GM12878 (cell line): ENCODE data around the gene TMOD2. TPM values are rescaled to one million over a fixed set of nuclear protein-coding genes. Genes with fewer than 3 reads are reported as not detected.

ENCODE experiments used
- ATAC-seq: fragments of 200-7000 bp; cut with Tn5 transposase; 3 replicates; pipeline ENCODE4 v1.9.1; 2020; ENCODE audit warnings: mild to moderate bottlenecking, moderate library complexity
- BruUV-seq: library from RNA; stranded (reverse); fragments of 400-500 nt; replicated peaks from 2 replicates; lab custom pipeline; 2021; lab: Mats Ljungman, UMichigan
- CTCF ChIA-PET: fragments of 300-600 bp; sonication (Branson Sonifier 250); formaldehyde crosslinking; extraction: SDS; loops from one replicate; lab custom pipeline; 2021; ENCODE audit warnings: inconsistent platforms; lab: Yijun Ruan, JAX
- POLR2A ChIA-PET: fragments of 350-600 bp; formaldehyde crosslinking; extraction: SDS; loops from one replicate; lab custom pipeline; 2021; ENCODE audit warnings: inconsistent platforms; lab: Charles Lee
- RAD21 ChIA-PET: fragments of 300-600 bp; sonication (Branson Sonifier 250); formaldehyde crosslinking; loops from one replicate; lab custom pipeline; 2023; ENCODE audit warnings: antibody characterized with exemption; ENCODE audit not compliant: unreplicated experiment; lab: Charles Lee
- SMC1A ChIA-PET: fragments of 300-600 bp; sonication (Branson Sonifier 250); formaldehyde crosslinking; loops from one replicate; lab custom pipeline; 2023; ENCODE audit not compliant: unreplicated experiment, uncharacterized antibody; lab: Charles Lee
- DNase-seq: peaks from one replicate; pipeline ENCODE4 v3.0.0-alpha.2; 2011; ENCODE audit warnings: low read depth, low spot score
- FAIRE-seq: peaks from 3 replicates; lab custom pipeline; 2011; peaks lifted over from hg19 to GRCh38; lab: Jason Lieb, UNC
- H2AFZ ChIP-seq: 2 replicates; pipeline ENCODE4 v1.6.0; 2011; ENCODE audit warnings: low read depth, low read length, control low read depth; ENCODE audit not compliant: control insufficient read depth
- H3K27ac ChIP-seq: 2 replicates; pipeline ENCODE4 v1.5.1; 2011; ENCODE audit warnings: control low read depth; ENCODE audit not compliant: control insufficient read depth, insufficient read depth
- H3K27me3 ChIP-seq, 2 experiments: replicated peaks in 1 of 2; 2 replicates each; pipeline versions ENCODE4 v1.6.0 to v1.6.1; 2011; ENCODE audit warnings: low read length in 1 of 2; ENCODE audit not compliant: control insufficient read depth in 2 of 2, insufficient read depth in 2 of 2
- H3K36me3 ChIP-seq, 2 experiments: 2 replicates each; pipeline ENCODE4 v1.5.1; 2011; ENCODE audit warnings: low read length in 1 of 2; ENCODE audit not compliant: control insufficient read depth in 2 of 2, insufficient read depth in 2 of 2
- H3K4me1 ChIP-seq: 2 replicates; pipeline ENCODE4 v1.6.1; 2011; ENCODE audit warnings: mild to moderate bottlenecking, low read length, moderate library complexity, mixed read lengths; ENCODE audit not compliant: control insufficient read depth, insufficient read depth
- H3K4me2 ChIP-seq: 2 replicates; pipeline ENCODE4 v1.6.0; 2011; ENCODE audit warnings: control low read depth; ENCODE audit not compliant: control insufficient read depth, insufficient read depth
- H3K4me3 ChIP-seq: fragments of 200-600 bp; sonication (generic); 2 replicates; pipeline ENCODE4 v1.5.1; 2016
- H3K79me2 ChIP-seq: 2 replicates; pipeline ENCODE4 v1.6.0; 2011; ENCODE audit warnings: low read length; ENCODE audit not compliant: control insufficient read depth, insufficient read depth
- H3K9ac ChIP-seq: 2 replicates; pipeline ENCODE4 v1.8.0; 2011; ENCODE audit warnings: low read length, control low read depth, mixed read lengths; ENCODE audit not compliant: control insufficient read depth, insufficient read depth
- H3K9me3 ChIP-seq: replicated peaks from 3 replicates; pipeline ENCODE4 v1.5.1; 2011; ENCODE audit warnings: mild to moderate bottlenecking, low read length; ENCODE audit not compliant: control insufficient read depth, insufficient read depth
- H4K20me1 ChIP-seq: 2 replicates; pipeline ENCODE4 v1.6.0; 2011; ENCODE audit not compliant: control insufficient read depth, insufficient read depth
- CHD2 ChIP-seq: IDR thresholded peaks from 2 replicates; pipeline ENCODE4 v1.6.1; 2011; ENCODE audit warnings: low read depth, low read length, improper control_type of control experiment, borderline replicate concordance
- DPF2 ChIP-seq: fragments of 450-650 bp; IDR thresholded peaks from 2 replicates; pipeline ENCODE4 v1.6.1; 2017; ENCODE audit warnings: mild to moderate bottlenecking
- IRF3 ChIP-seq: fragments of 450-650 bp; IDR thresholded peaks from 2 replicates; pipeline ENCODE4 v1.6.1; 2014; ENCODE audit warnings: mild to moderate bottlenecking
- JUND ChIP-seq: IDR thresholded peaks from 2 replicates; pipeline ENCODE4 v1.6.1; 2012; ENCODE audit warnings: low read depth, mild to moderate bottlenecking, low read length, improper control_type of control experiment, moderate library complexity
- KLF5 ChIP-seq: fragments of 450-650 bp; IDR thresholded peaks from 2 replicates; pipeline ENCODE4 v1.6.1; 2014; ENCODE audit warnings: mild to moderate bottlenecking; ENCODE audit not compliant: partially characterized antibody
- MLLT1 ChIP-seq: fragments of 450-650 bp; IDR thresholded peaks from 2 replicates; pipeline ENCODE4 v1.6.1; 2016; ENCODE audit warnings: mild to moderate bottlenecking
- NR2C1 ChIP-seq: fragments of 450-650 bp; IDR thresholded peaks from 2 replicates; pipeline ENCODE4 v1.6.1; 2017; ENCODE audit warnings: antibody characterized with exemption, mild to moderate bottlenecking, moderate library complexity
- PBX3 ChIP-seq: IDR thresholded peaks from 2 replicates; pipeline ENCODE4 v1.6.1; 2011; ENCODE audit warnings: mild to moderate bottlenecking, low read depth, low read length, moderate library complexity; ENCODE audit not compliant: insufficient replicate concordance
- PKNOX1 ChIP-seq: fragments of 450-650 bp; IDR thresholded peaks from 2 replicates; pipeline ENCODE4 v1.6.1; 2016; ENCODE audit warnings: mild to moderate bottlenecking
- PML ChIP-seq: IDR thresholded peaks from 2 replicates; pipeline ENCODE4 v1.6.1; 2012; ENCODE audit warnings: low read length, inconsistent platforms
- POLR2AphosphoS5 ChIP-seq: IDR thresholded peaks from 2 replicates; pipeline ENCODE4 v1.6.1; 2011; ENCODE audit warnings: mild to moderate bottlenecking, low read length, inconsistent platforms
- SMAD1 ChIP-seq: fragments of 450-650 bp; IDR thresholded peaks from 2 replicates; pipeline ENCODE4 v1.6.1; 2018; ENCODE audit warnings: mild to moderate bottlenecking, low read depth; ENCODE audit not compliant: partially characterized antibody
- ZSCAN29 ChIP-seq: fragments of 450-650 bp; IDR thresholded peaks from 2 replicates; pipeline ENCODE4 v1.6.1; 2017; ENCODE audit warnings: mild to moderate bottlenecking, moderate library complexity
- ZZZ3 ChIP-seq: IDR thresholded peaks from 2 replicates; pipeline ENCODE4 v1.6.1; 2011; ENCODE audit warnings: low read depth; ENCODE audit not compliant: control insufficient read depth, insufficient read length
- WGBS: methylation state at CpG from one replicate; pipeline ENCODE4 v1.1.6; 2016; ENCODE audit warnings: low lambda C conversion rate; ENCODE audit not compliant: insufficient replicate concordance, insufficient coverage; ENCODE audit errors: missing lambda C conversion rate; 5-methylcytosine and 5-hydroxymethylcytosine counted together
- in situ Hi-C: fragments of 300-500 bp; cut with MboI; formaldehyde crosslinking; loops from 9 replicates; pipeline ENCODE4 v1.14.3; 2018; ENCODE audit warnings: mixed read lengths
- intact Hi-C: fragments of 100-400 bp; cut with micrococcal nuclease; formaldehyde crosslinking; loops from one replicate; pipeline ENCODE4 v1.14.2; 2022; ENCODE audit not compliant: unreplicated experiment
- polyA plus RNA-seq, 11 experiments: library from polyadenylated mRNA; depleted of rRNA in 4 of 11; unstranded in 6 of 11; stranded (reverse) in 5 of 11; fragments of >200 nt; fragmentation: Nextera tagmentation in 4 of 11; fragmentation: Illumina TruSeq in 1 of 11; extraction: Ambion mirVana in 4 of 11; extraction: Trizol in 1 of 11; gene quantifications; 1 replicate in 1 of 11; 2 replicates in 10 of 11; pipeline versions ENCODE4 v1.2.1 to v1.2.3, GENCODE V29; 2011 to 2016; ENCODE audit warnings: inconsistent platforms in 2 of 11, missing spikeins in 2 of 11, low read depth in 1 of 11
- total RNA-seq, 4 experiments: library from RNA; depleted of rRNA in 3 of 4; stranded (reverse); fragments of >200 nt in 3 of 4; fragmentation: Illumina TruSeq in 1 of 4; extraction: Trizol in 1 of 4; gene quantifications; 2 replicates each; pipeline versions ENCODE4 v1.2.1 to v1.2.3, GENCODE V29; 2013 to 2021

TMOD2 gene
- total and polyA plus RNA-seq, 10 of the 15 experiments (the other 5 are each of a cell fraction or from before 2014, with no cell fraction given) = 0.61 to 15.2 (median 6.3) TPM

- Histone ChIP-seq H3K4me3 (no peak overlapping the region), H3K4me1 (no peaks in the 10 kb centered on the region), H2AFZ (no peak overlapping the region), H3K9me3 (no peaks in the 10 kb centered on the region; the same call in 2 of the 3 replicates), H3K27ac (no peak overlapping the region), H3K79me2 (no peaks in the 10 kb centered on the region), H4K20me1 (no peaks in the 10 kb centered on the region), H3K4me2 (no peak overlapping the region), H3K36me3 (no peaks in the 10 kb centered on the region), H3K9ac (no peak overlapping the region), H3K27me3 (no peaks in the 10 kb centered on the region)
- in situ Hi-C loops (no loop called here), intact Hi-C loops (no loop called here)
- ChIA-PET CTCF (interaction anchor here (2.5 kb wide), 1 partner anchor 73 kb away, joined by 15 read pairs; no protein-coding TSS in a partner anchor), POLR2A (no interaction called here), SMC1A (interaction anchor here (1.4 kb wide), 1 partner anchor 74 kb away, joined by 5 read pairs; no protein-coding TSS in a partner anchor), RAD21 (no interaction called here)
- DNase-seq (no peak), ATAC-seq (no peak), FAIRE-seq (no peak)
- WGBS = 78% methylated on average over 1 of the region's 1 CpG
- BruUV-seq = no TSS peak
- TF ChIP-seq DPF2 = no peak
- no peak for TF ChIP-seq POLR2AphosphoS5
- TF ChIP-seq PKNOX1 = no peak
- TF ChIP-seq SMAD1 = no peak
Measured at GRCh38 chr15:51702710-51703109, 48.7 kb upstream of the TMOD2 start.

GRCh38 chr15:51706291-51706690, 45.1 kb upstream of the TMOD2 start:
- H3K4me3 ChIP-seq = no peak overlapping the region
- H3K79me2 ChIP-seq = no peaks in the 10 kb centered on the region
- POLR2A ChIA-PET = no interaction called here
- DNase-seq = no peak
- no peak overlapping the region for H2AFZ ChIP-seq
- SMC1A ChIA-PET = interaction anchor here (0.5 to 1.3 kb wide), 3 partner anchors 30 to 471 kb away, joined by 3 read pairs; no protein-coding TSS in a partner anchor
- H4K20me1 ChIP-seq = no peaks in the 10 kb centered on the region
- in situ Hi-C loops (no loop called here), intact Hi-C loops (no loop called here)
- no peak for FAIRE-seq
- H3K4me1 ChIP-seq = no peaks in the 10 kb centered on the region
- no peak overlapping the region for H3K27ac ChIP-seq
- BruUV-seq = no TSS peak
- no peak overlapping the region for H3K9ac ChIP-seq
- H3K9me3 ChIP-seq = no peaks in the 10 kb centered on the region
- CTCF ChIA-PET = no interaction called here
- no peak overlapping the region for H3K4me2 ChIP-seq
- RAD21 ChIA-PET = interaction anchor here (0.5 kb wide), 1 partner anchor 18 kb away, joined by 3 read pairs; no protein-coding TSS in a partner anchor
- H3K36me3 ChIP-seq = no peaks in the 10 kb centered on the region
- no peaks in the 10 kb centered on the region for H3K27me3 ChIP-seq
- no peak for ATAC-seq
- 96% methylated on average over 5 of the region's 5 CpGs for WGBS
- TF ChIP-seq ZSCAN29 = no peak
- TF ChIP-seq MLLT1 = no peak
- no peak for TF ChIP-seq PML
- TF ChIP-seq PBX3 = no peak
- no peak for TF ChIP-seq ZZZ3
- TF ChIP-seq IRF3 = no peak
- TF ChIP-seq KLF5 = no peak
- TF ChIP-seq NR2C1 = no peak
- no peak for TF ChIP-seq CHD2
- no peak for TF ChIP-seq JUND
